Stimulated activated CD8-positive, alpha-beta memory T cell treated with anti-CD3 and anti-CD28 coated beads, Interleukin-4, amount 100 ng/mL, for 48 hours (primary cell): Measurements from ENCODE around the gene CCSER1.
"Not testable (repeated sequence)": the region's sequence is repeated elsewhere in the genome, so short reads cannot be mapped to it uniquely, and the experiment has no call there.

ENCODE experiments used
- DNase-seq: peaks from one replicate; pipeline ENCODE4 v3.0.0-alpha.2; 2020

CCSER1 gene

DNA sequence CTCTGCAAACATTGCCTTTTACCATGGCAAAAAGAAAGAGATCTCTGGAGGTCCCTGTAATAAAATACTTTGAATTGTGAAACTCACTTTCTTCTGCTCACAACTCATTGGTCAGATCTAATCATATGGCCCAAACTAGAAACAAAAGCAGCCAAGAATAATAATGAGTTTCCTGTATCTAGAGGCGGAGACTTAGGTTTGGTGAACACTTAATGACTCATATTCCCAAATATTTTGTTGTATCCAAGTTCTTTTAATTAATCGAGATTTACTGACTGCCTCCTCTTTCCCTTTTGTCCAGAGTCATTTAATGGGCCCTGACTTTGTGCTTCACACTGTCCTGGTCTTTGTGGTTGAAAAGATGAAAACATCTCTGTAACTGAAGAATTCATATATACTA lies 190.6 kb downstream of the CCSER1 start:
- DNase-seq, result no peak

- no peak for DNase-seq
Observed at GRCh38 chr4:90318193-90318592, 191.0 kb downstream of the CCSER1 start.

- DNase-seq, result no peak
Observed at GRCh38 chr4:90328558-90328957, 201.4 kb downstream of the CCSER1 start.

DNA sequence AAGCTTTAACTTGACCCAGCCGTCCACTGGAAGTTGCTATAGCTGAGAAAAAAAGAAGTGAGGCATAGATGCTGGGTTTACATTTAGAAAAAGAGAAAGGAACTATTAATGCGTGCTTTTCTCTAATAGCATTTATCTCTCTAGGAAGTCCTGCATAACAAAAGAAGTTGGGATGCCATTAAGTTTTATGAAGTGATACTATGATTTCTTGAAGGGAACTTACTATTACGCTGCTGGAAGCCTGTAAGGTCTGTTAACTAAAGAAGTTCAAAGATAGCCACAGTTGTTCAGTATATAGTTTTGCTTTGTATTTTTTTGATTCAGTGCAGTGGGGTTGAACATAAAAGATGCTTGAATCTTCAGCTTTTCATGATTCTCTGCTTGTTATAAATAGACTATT lies 203.4 kb downstream of the CCSER1 start:
- no peak for DNase-seq

DNA sequence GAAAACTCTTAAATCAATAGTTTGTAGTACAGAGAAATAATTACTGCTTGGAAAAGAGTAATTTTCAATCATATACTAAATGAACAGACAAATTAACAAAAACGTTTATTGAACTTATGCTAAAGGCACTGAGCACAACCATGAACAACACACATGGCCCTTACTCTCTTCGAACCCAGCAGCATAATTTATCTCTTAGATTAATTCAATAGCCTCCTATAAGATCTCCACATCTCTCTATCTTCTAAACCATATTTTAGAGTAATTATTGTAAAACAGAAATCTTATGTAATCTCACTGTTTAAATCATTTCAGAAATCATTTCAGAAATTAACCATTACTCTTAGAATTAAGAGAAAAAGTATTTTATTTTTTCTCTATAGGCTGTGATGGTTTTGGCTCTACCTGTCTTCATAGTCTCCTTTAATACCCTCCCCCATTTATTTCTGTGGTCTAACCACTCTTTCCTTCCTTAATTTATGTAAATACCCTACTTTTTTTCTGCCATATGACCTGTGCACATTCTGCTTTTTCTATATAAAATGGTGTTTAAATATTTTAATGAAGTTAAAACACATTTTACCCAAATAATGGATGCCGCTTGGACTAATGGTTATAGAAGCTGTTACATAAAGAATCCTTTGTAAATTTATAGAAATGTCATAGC lies 218.5 kb downstream of the CCSER1 start:
- no peak for DNase-seq

GRCh38 chr4:90349636-90350035 lies 222.4 kb downstream of the CCSER1 start:
- no peak for DNase-seq

GRCh38 chr4:90357117-90357710 lies 230.0 kb downstream of the CCSER1 start:
- no peak for DNase-seq

DNA sequence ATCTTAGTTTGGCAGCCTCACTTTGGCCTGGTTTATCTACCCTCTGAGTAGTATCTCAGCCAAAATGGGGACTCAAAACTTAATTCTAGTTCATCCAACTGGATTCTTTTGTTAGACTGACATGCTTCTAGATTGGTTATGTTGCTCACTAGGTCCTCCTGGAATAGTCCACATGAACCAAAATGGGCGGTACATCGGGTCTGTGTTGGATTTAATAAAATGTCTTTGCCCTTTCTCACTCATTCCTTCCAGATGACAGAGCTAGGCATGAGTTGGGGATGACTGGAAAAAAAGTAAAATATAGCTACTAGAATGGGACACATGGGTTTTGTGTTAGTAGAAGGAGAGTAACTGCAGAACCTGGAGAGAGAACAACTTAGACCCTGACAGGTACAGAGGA lies 247.9 kb downstream of the CCSER1 start:
- no peak for DNase-seq

DNA sequence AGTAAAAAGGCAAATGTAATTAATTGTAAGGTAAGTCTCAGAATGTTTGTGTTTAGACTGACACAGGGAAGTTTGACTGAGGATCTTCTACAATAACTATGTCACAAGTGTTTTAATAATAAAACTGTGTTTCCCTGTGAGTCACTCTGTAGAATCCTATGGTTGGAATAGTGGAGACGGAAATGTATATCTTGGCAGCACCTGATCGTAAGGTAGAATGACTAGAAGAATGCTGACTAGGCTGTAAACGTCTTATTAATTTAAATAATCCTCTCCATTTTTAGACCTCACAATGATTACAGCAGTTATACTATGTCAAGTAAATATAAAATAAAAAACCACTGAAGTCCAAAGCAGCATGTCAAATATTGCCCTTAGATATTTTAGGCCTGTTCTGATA lies 266.0 kb downstream of the CCSER1 start:
- no peak for DNase-seq

DNA sequence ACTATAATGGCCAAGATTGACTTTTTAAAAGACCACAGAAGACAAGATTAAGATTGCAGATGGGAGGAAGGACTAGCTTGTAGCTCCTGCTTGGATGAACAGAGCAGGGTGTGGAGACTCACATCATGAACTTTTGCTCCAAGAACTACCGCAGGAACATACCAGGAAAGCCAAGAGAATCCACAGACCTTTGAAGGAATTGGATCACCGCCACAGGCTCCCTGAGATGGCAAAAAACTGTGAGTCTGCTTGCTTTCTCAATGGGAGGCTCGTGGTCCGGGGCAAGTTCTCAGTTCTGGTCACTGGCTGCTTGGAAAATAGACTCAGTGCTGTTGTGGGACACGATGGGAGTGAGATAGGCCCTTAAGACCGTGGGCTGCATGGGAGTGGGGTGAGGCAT lies 276.6 kb downstream of the CCSER1 start:
- DNase-seq, result no peak

GRCh38 chr4:90407897-90408296 lies 280.7 kb downstream of the CCSER1 start:
- not testable (repeated sequence) for DNase-seq

- not testable (repeated sequence) for DNase-seq
Observed at GRCh38 chr4:90412786-90413185, 285.6 kb downstream of the CCSER1 start.

GRCh38 chr4:90415116-90415515 lies 287.9 kb downstream of the CCSER1 start:
- no peak for DNase-seq

DNA sequence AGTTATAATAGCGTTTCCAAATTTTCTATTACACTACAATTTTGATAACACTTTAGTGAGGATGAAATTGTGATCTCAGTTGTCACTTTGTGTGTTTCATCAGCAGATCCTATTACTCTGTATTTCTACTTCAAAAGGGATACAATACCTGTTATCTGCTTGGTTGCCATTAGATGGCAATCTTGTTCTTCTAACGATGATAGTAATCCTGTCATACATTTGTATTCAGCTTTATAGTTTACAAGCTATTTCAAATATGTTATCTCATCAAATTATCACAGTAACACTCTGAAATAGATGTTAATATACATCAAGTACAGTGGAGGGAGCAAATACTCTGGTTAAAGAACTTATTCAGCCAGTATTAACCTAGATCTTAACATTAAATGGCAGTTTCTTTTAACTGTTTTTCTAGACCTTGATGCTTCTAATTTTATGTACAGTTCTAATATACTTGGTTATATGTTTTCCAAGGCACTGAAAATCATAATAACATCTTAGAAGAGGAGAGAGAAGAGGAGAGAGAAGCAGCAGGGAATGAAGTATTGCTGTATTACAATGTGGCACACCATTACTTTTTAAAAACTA lies 292.0 kb downstream of the CCSER1 start:
- no peak for DNase-seq

DNA sequence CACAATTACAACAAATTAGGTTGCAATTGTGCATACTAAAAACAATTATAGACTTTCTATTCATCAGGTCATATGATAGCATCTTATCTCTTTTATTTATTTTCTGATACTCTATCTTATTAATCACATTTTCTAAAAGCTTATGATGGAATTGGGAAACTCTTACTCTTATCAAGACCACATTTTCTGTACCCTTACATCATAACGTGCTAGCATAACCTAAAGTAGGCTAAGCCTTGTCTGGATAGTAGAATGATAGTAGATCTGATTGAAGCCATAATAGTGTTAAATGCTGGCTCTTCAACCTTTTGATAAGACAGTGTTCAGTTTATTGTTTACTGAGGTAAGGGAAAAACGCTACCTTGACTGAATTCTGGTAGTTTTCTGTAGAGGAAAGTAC lies 294.0 kb downstream of the CCSER1 start:
- no peak for DNase-seq

- DNase-seq, result no peak
Observed at GRCh38 chr4:90425893-90426292, 298.7 kb downstream of the CCSER1 start.

DNA sequence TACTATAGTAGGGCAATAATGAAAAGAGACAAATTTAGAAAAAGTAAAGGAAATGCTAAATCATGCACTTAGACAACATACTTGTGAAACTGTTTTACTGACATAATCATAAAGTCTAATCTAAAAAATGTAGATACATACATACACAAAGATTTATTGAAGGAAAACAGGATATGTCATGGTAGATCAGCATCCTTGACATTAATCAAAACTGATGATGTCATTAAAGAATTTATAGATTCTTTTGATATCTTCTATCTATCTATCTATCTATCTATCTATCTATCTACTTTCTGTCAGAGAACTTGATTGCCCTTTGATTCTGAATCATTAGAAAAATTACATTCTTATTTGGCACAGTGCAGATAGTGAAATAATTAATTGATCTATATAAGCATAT lies 311.3 kb downstream of the CCSER1 start:
- DNase-seq, result no peak

DNA sequence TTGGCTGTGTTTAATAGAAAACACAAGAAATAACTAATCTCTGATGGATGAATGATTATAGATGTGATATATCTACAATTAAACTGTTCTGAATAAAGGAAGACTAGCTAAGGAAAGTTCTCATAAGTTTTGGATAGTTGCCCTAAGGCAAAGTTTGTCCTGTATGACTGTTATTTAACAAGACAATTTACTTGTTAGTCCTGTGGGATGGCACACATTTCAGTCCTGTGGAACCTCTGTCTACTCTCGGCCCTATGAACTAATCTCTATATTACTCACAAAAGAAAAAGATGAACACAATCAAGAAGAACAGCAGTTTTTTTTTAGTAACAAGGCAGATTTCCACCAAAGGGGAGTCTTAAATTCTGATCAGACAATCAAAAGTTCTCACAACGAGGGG lies 314.6 kb downstream of the CCSER1 start:
- no peak for DNase-seq

GRCh38 chr4:90442619-90443018 lies 315.4 kb downstream of the CCSER1 start:
- DNase-seq, result no peak

GRCh38 chr4:90443231-90443630 lies 316.0 kb downstream of the CCSER1 start:
- DNase-seq, result no peak

GRCh38 chr4:90444904-90445303 lies 317.7 kb downstream of the CCSER1 start:
- no peak for DNase-seq

GRCh38 chr4:90445380-90445779 lies 318.2 kb downstream of the CCSER1 start:
- DNase-seq, result no peak

DNA sequence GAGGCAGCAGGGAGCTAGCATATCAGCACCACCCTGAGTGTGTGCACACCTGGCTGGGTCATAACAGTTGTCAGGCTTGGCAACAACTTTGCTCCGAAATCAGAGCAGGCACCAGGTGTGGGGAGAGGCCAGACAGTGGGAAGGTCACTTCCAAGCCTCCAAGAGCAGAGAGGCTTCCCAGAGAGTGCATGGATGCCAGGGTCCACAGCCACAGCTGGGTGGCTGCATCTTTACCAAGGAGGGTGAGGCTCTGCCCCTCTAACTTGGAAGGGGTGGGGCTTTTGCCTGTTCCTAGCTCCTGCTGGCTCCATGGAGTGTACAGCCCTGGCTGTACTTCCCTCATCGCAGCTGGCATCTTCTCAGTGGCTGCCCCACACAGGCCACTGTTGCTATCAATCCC lies 322.4 kb downstream of the CCSER1 start:
- DNase-seq, result no peak

DNA sequence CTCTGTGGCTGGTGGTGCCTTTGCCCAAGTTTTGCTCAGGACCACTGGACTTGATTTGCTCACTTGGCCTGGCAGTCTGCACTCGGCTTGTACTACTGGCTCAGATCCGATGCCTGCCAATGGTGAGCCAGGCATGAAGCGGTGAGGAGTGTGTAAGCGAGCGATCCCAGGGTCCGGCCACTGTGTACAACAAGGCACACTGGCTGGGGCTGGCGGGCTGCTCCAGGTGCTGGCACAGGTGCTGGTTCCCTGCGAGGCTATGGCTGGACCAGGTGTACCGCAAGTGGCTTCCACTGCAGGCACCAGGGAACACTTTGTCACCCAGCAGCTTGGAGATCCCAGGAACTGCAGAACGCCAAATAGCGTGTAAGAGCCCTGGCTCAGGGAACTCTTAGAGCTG lies 329.7 kb downstream of the CCSER1 start:
- no peak for DNase-seq

DNA sequence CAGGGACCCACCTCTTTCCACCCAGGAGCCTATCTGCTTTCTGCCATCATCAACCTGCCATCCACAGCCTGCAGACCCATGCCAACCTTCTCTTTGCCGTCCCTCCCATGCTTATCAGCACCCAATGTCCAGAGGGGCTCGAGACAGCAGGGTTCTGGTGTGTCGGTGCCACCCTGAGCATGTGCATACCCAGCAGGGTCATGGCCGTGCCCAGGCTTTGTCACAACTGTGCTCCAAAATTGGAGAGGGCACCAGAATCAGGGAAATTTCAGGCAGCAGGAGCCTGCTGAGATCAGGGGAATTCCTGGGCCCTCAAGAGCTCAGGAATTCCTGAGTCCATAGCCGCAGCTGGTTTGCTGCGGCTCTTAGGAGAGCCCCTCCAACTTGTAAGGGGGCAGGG lies 330.6 kb downstream of the CCSER1 start:
- DNase-seq, result no peak
